SH-SY5Y (cell line): Measurements from ENCODE around the gene DIO1.

ENCODE experiments used
- GATA2 ChIP-seq: IDR thresholded peaks from 2 replicates; pipeline ENCODE4 v1.6.1; 2011; ENCODE audit warnings: mild to moderate bottlenecking, low read depth, low read length
- GATA3 ChIP-seq: IDR thresholded peaks from 2 replicates; pipeline ENCODE4 v1.6.1; 2011; ENCODE audit warnings: low read depth, mild to moderate bottlenecking, low read length, moderate library complexity

DNA sequence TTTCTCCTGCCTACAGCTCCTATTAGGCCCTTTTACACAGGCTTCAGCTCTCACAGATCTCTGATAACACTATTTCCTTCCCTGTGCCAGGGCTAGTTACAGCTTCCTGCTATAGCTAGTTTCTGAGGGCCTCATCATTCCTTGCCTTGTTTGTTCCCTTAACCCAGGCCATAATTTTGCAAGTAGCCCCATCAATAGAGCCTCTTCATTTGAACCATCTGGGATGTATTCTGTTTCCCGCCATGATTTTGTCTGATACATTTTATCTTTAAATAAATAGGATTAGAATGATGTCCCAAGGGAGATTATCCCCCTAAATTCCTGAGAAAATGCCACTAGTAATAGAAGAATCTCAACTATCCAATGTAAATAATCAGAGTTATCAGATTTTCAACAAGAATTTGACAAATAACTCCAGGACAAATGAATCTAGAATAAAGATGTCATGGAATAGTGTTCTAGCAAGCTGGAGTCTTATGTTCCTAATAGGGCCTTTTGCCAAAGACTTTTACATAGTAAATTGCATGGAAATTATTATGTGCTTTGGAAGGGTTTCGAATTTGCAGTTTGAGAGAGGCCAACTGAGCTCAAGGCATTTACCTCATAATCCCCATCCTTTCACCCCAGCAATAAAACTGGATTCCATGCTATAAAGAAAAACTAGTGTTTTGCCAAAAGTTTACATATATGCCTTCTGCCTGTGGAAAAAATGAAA is 35.4 kb downstream of the DIO1 start:
- peak; percentile 11; the same call in 1 of the 2 replicates for TF ChIP-seq GATA2
- no peak for TF ChIP-seq GATA3
